HEK293 (cell line): ENCODE measurements around the gene KIAA1614.

ENCODE experiments used
- REPIN1 ChIP-seq: fragments of 450-650 bp; formaldehyde crosslinking; IDR thresholded peaks from 2 replicates; pipeline ENCODE4 v1.5.1; 2017; ENCODE audit warnings: missing biosample characterization, missing genetic modification characterization, low read depth
- ZNF274 ChIP-seq, 2 experiments: fragments of 200-500 bp in 1 of 2; fragments of 450-650 bp in 1 of 2; sonication (Bioruptor generic) in 1 of 2; formaldehyde crosslinking in 1 of 2; IDR thresholded peaks; 2 replicates each; pipeline versions ENCODE4 v1.5.1 to v1.6.1; 2014 to 2016; ENCODE audit warnings: borderline replicate concordance in 1 of 2, inconsistent platforms in 1 of 2, low read length in 1 of 2, missing biosample characterization in 1 of 2, missing genetic modification characterization in 1 of 2
- ZNF391 ChIP-seq: fragments of 450-650 bp; formaldehyde crosslinking; IDR thresholded peaks from 2 replicates; pipeline ENCODE4 v1.5.1; 2016; ENCODE audit warnings: low read depth, missing biosample characterization, missing genetic modification characterization, borderline replicate concordance

- TF ChIP-seq REPIN1 (tag by site-specific recombination), result no peak
- TF ChIP-seq ZNF391 (tag by site-specific recombination), result no peak
- no peak for TF ChIP-seq ZNF274 (IDR thresholded peaks at IDR 0.05; ENCODE audit: low read length)
- no peak for TF ChIP-seq ZNF274 (tag by site-specific recombination; IDR thresholded peaks at IDR 0.05; ENCODE audit: borderline replicate concordance)
Measured at GRCh38 chr1:180889325-180889724, 23.4 kb upstream of the KIAA1614 start.
